GM12878 (cell line): ENCODE results near the gene SLC4A5. TPM values are rescaled to one million over a fixed set of nuclear protein-coding genes. Genes with fewer than 3 reads are reported as not detected.
A peak's percentile ranks its signal among the peaks of the same experiment; 100 is the strongest.

ENCODE experiments used
- CUX1 ChIP-seq: IDR thresholded peaks from 2 replicates; pipeline ENCODE4 v1.6.1; 2012; ENCODE audit warnings: improper control_type of control experiment, low read depth, low read length; ENCODE audit not compliant: insufficient replicate concordance
- HDGF ChIP-seq: fragments of 450-650 bp; IDR thresholded peaks from 2 replicates; pipeline ENCODE4 v1.6.1; 2016; ENCODE audit warnings: antibody characterized with exemption
- IRF3 ChIP-seq: fragments of 450-650 bp; IDR thresholded peaks from 2 replicates; pipeline ENCODE4 v1.6.1; 2014; ENCODE audit warnings: mild to moderate bottlenecking
- NFXL1 ChIP-seq: fragments of 450-650 bp; IDR thresholded peaks from 2 replicates; pipeline ENCODE4 v1.6.1; 2017; ENCODE audit warnings: antibody characterized with exemption, mild to moderate bottlenecking, borderline replicate concordance
- RFX5 ChIP-seq: IDR thresholded peaks from 2 replicates; pipeline ENCODE4 v1.6.1; 2011; ENCODE audit warnings: low read depth, low read length, improper control_type of control experiment
- SMARCA5 ChIP-seq: fragments of 450-650 bp; IDR thresholded peaks from 2 replicates; pipeline ENCODE4 v1.6.1; 2017; ENCODE audit warnings: mild to moderate bottlenecking
- TBL1XR1 ChIP-seq: IDR thresholded peaks from 2 replicates; pipeline ENCODE4 v1.6.1; 2012; ENCODE audit warnings: low read depth, low read length, improper control_type of control experiment
- ZBTB11 ChIP-seq: fragments of 450-650 bp; formaldehyde crosslinking; IDR thresholded peaks from 2 replicates; pipeline ENCODE4 v1.5.0; 2022; ENCODE audit warnings: mild to moderate bottlenecking, missing genetic modification characterization
- ZNF687 ChIP-seq: fragments of 450-650 bp; IDR thresholded peaks from 2 replicates; pipeline ENCODE4 v1.6.1; 2017; ENCODE audit warnings: mild to moderate bottlenecking, moderate library complexity
- polyA plus RNA-seq, 11 experiments: library from polyadenylated mRNA; depleted of rRNA in 4 of 11; unstranded in 6 of 11; stranded (reverse) in 5 of 11; fragments of >200 nt; fragmentation: Nextera tagmentation in 4 of 11; fragmentation: Illumina TruSeq in 1 of 11; extraction: Ambion mirVana in 4 of 11; extraction: Trizol in 1 of 11; gene quantifications; 1 replicate in 1 of 11; 2 replicates in 10 of 11; pipeline versions ENCODE4 v1.2.1 to v1.2.3, GENCODE V29; 2011 to 2016; ENCODE audit warnings: inconsistent platforms in 2 of 11, missing spikeins in 2 of 11, low read depth in 1 of 11
- total RNA-seq, 4 experiments: library from RNA; depleted of rRNA in 3 of 4; stranded (reverse); fragments of >200 nt in 3 of 4; fragmentation: Illumina TruSeq in 1 of 4; extraction: Trizol in 1 of 4; gene quantifications; 2 replicates each; pipeline versions ENCODE4 v1.2.1 to v1.2.3, GENCODE V29; 2013 to 2021
- TF ChIP-seq, protein P1 (sequence below): IDR thresholded peaks from 2 replicates; pipeline ENCODE4 v1.6.1; 2012; ENCODE audit warnings: low read depth, low read length, improper control_type of control experiment
- TF ChIP-seq, protein P2 (sequence below): fragments of 450-650 bp; IDR thresholded peaks from 2 replicates; pipeline ENCODE4 v1.6.1; 2017; ENCODE audit warnings: borderline replicate concordance

Gene SLC4A5
- total and polyA plus RNA-seq, 10 of the 15 experiments (the other 5 are each of a cell fraction or from before 2014, with no cell fraction given): 0.15 to 4.7 (median 1.6) TPM

DNA sequence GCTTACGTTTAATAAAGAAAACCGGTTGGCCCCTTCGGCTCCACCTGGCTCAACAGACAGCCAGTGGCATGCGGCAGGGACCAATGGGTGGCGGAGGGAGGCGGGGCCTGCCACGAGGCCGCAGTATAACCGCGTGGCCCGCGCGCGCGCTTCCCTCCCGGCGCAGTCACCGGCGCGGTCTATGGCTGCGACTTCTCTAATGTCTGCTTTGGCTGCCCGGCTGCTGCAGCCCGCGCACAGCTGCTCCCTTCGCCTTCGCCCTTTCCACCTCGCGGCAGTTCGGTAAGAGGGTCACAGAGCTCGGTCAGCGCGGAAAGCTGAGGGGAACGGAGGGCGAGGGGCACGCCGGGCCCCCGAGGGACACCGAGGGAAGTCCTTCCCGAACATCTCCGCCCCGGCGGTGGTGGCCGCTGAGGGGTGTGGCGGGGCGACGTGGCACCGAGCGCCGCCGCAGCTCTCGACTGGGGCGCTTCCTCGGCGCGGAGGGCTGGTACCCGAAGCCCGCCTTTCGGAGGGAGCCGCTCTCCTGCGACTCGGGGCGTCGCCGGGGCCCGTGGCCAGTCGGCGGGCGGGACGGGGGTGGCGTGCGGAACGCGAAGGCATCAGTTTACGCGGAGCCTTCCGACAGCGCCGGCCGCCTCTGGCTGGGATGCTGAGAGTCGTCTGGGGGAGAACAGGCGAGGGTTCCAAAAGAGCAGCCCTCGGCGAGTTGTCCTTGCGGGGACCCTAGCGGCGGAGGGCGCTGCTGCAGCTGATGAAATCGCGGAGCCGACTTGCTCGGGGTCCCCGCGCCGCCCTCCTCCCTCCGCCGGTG is 144.5 kb downstream of the SLC4A5 start, which contains the start of gene MTHFD2 (continued):
- TF ChIP-seq, protein P1, sequence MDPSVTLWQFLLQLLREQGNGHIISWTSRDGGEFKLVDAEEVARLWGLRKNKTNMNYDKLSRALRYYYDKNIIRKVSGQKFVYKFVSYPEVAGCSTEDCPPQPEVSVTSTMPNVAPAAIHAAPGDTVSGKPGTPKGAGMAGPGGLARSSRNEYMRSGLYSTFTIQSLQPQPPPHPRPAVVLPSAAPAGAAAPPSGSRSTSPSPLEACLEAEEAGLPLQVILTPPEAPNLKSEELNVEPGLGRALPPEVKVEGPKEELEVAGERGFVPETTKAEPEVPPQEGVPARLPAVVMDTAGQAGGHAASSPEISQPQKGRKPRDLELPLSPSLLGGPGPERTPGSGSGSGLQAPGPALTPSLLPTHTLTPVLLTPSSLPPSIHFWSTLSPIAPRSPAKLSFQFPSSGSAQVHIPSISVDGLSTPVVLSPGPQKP: 0 out of 2 replicates have a peak, but pooled peaks have one; percentile 23
- TF ChIP-seq SMARCA5 (peak; percentile 88), CUX1 (no peak), TBL1XR1 (no peak), ZBTB11 (CRISPR knock-in tag) (no peak), RFX5 (0 out of 2 replicates have a peak, but pooled peaks have one; percentile 14), IRF3 (peak; percentile 76), HDGF (peak; percentile 14; the same call in 1 of the 2 replicates), NFXL1 (no peak), ZNF687 (peak; percentile 88; the same call in 1 of the 2 replicates)
- TF ChIP-seq, protein P2, sequence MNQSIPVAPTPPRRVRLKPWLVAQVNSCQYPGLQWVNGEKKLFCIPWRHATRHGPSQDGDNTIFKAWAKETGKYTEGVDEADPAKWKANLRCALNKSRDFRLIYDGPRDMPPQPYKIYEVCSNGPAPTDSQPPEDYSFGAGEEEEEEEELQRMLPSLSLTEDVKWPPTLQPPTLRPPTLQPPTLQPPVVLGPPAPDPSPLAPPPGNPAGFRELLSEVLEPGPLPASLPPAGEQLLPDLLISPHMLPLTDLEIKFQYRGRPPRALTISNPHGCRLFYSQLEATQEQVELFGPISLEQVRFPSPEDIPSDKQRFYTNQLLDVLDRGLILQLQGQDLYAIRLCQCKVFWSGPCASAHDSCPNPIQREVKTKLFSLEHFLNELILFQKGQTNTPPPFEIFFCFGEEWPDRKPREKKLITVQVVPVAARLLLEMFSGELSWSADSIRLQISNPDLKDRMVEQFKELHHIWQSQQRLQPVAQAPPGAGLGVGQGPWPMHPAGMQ: no peak
